Measurements from ENCODE around the gene C4B.
"Not testable (repeated sequence)": the region's sequence is repeated elsewhere in the genome, so short reads cannot be mapped to it uniquely, and the experiment has no call there.

C4B gene

DNA sequence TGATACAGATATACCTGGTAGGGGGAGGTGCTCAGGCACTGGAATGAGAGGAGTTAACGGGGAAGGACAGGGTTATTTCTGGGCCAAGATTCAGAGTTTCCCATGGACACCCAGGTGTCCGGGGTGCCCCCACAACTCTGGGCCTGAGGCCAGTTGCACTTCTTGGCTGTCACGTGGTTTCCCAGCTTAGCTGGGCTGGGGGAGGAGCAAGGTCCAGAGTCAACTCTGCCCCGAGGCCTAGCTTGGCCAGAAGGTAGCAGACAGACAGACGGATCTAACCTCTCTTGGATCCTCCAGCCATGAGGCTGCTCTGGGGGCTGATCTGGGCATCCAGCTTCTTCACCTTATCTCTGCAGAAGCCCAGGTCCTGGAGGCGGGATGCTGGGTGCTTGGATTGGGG lies at the start of gene C4B:
Gene C4B, plus strand, starts transcription at position 249 of the 400 bp plus-strand sequence. Its CDS starts 51 bp downstream, at position 300.
- CTCF ChIA-PET; H3K36me3 ChIP-seq (ENCODE audit: control insufficient read depth in 2 of 2, insufficient read depth in 1 of 2, low read length in 2 of 2); H3K4me3 ChIP-seq (ENCODE audit: low read depth, low read length); POLR2A ChIA-PET; H3K27ac ChIP-seq (ENCODE audit: extremely low read depth, low read depth, low read length); H3K4me1 ChIP-seq (ENCODE audit: control insufficient read depth, insufficient read depth, low read length); H3K9me3 ChIP-seq (ENCODE audit: control insufficient read depth, insufficient read depth, low read depth, low read length): not testable (repeated sequence)

GRCh38 chr6:31965700-31966099 lies 48.9 kb upstream of the C4B start:
- Histone ChIP-seq H3K4me1 (ENCODE audit: control insufficient read depth, insufficient read depth, low read length) (no peaks in the 10 kb centered on the region; the same call in 1 of the 2 replicates), H3K4me3 (ENCODE audit: low read depth, low read length) (no peak overlapping the region), H3K36me3 (ENCODE audit: control insufficient read depth in 2 of 2, insufficient read depth in 1 of 2, low read length in 2 of 2) (peaks cover 13 to 99% of the 10 kb centered on the region in 2 experiments; a peak in 2 of 3 replicates), H3K27ac (ENCODE audit: extremely low read depth, low read depth, low read length) (no peak overlapping the region), H3K9me3 (ENCODE audit: control insufficient read depth, insufficient read depth, low read depth, low read length) (no peaks in the 10 kb centered on the region)
- CTCF ChIA-PET, result interaction anchor here (3.4 kb wide), 1 partner anchor 14 kb away, joined by 20 read pairs; no protein-coding TSS in a partner anchor
- TF ChIP-seq REST (tag by site-specific recombination; IDR thresholded peaks at IDR 0.05), result no peak
- TF ChIP-seq GLI2 (tag by site-specific recombination; IDR thresholded peaks at IDR 0.05; ENCODE audit: borderline replicate concordance, low read depth), result no peak
- no peak for TF ChIP-seq BCL11B (tag by site-specific recombination; IDR thresholded peaks at IDR 0.05; ENCODE audit: low read depth)
- no peak for TF ChIP-seq ZNF426 (tag by site-specific recombination; IDR thresholded peaks at IDR 0.05)
- TF ChIP-seq ZNF549 (tag by site-specific recombination; IDR thresholded peaks at IDR 0.05), result no peak
- TF ChIP-seq ZNF776 (tag by site-specific recombination; IDR thresholded peaks at IDR 0.05; ENCODE audit: borderline replicate concordance), result no peak
- TF ChIP-seq ZNF677 (tag by site-specific recombination; IDR thresholded peaks at IDR 0.05), result no peak
- no peak for TF ChIP-seq ZNF202 (tag by site-specific recombination; IDR thresholded peaks at IDR 0.05; ENCODE audit: borderline replicate concordance)
- POLR2A ChIA-PET, result interaction anchor here (0.6 kb wide), 1 partner anchor 146 kb away, joined by 4 read pairs; no protein-coding TSS in a partner anchor

GRCh38 chr6:31966506-31966905 lies 48.1 kb upstream of the C4B start:
- CTCF ChIA-PET, result interaction anchor here (0.7 to 3.4 kb wide), 5 partner anchors 14 to 276 kb away, joined by 3 to 20 read pairs (median 4); no protein-coding TSS in a partner anchor
- no peaks in the 10 kb centered on the region for H3K9me3 ChIP-seq (ENCODE audit: control insufficient read depth, insufficient read depth, low read depth, low read length)
- H3K4me3 ChIP-seq (ENCODE audit: low read depth, low read length), result no peak overlapping the region
- H3K4me1 ChIP-seq (ENCODE audit: control insufficient read depth, insufficient read depth, low read length), result no peaks in the 10 kb centered on the region; the same call in 1 of the 2 replicates
- POLR2A ChIA-PET, result interaction anchor here (0.6 to 1.0 kb wide), 2 partner anchors 139 to 147 kb away, joined by 3 to 4 read pairs; partner anchors contain the start of gene HSPA1B
- peaks cover 13 to 95% of the 10 kb centered on the region in 2 experiments; a peak in 2 of 3 replicates for H3K36me3 ChIP-seq (ENCODE audit: control insufficient read depth in 2 of 2, insufficient read depth in 1 of 2, low read length in 2 of 2)
- H3K27ac ChIP-seq (ENCODE audit: extremely low read depth, low read depth, low read length), result no peak overlapping the region
- TF ChIP-seq, protein P1, sequence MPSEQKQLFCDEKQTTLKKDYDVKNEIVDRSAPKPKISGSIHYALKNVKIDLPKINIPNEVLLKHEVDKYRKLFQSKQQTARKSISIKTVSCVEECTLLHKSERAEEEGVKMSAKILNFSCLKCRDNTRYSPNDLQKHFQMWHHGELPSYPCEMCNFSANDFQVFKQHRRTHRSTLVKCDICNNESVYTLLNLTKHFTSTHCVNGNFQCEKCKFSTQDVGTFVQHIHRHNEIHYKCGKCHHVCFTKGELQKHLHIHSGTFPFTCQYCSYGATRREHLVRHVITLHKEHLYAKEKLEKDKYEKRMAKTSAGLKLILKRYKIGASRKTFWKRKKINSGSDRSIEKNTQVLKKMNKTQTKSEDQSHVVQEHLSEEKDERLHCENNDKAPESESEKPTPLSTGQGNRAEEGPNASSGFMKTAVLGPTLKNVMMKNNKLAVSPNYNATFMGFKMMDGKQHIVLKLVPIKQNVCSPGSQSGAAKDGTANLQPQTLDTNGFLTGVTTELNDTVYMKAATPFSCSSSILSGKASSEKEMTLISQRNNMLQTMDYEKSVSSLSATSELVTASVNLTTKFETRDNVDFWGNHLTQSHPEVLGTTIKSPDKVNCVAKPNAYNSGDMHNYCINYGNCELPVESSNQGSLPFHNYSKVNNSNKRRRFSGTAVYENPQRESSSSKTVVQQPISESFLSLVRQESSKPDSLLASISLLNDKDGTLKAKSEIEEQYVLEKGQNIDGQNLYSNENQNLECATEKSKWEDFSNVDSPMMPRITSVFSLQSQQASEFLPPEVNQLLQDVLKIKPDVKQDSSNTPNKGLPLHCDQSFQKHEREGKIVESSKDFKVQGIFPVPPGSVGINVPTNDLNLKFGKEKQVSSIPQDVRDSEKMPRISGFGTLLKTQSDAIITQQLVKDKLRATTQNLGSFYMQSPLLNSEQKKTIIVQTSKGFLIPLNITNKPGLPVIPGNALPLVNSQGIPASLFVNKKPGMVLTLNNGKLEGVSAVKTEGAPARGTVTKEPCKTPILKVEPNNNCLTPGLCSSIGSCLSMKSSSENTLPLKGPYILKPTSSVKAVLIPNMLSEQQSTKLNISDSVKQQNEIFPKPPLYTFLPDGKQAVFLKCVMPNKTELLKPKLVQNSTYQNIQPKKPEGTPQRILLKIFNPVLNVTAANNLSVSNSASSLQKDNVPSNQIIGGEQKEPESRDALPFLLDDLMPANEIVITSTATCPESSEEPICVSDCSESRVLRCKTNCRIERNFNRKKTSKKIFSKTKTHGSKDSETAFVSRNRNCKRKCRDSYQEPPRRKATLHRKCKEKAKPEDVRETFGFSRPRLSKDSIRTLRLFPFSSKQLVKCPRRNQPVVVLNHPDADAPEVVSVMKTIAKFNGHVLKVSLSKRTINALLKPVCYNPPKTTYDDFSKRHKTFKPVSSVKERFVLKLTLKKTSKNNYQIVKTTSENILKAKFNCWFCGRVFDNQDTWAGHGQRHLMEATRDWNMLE (tag by site-specific recombination; conservative IDR thresholded peaks at IDR 0.05; ENCODE audit: low read depth), result no peak
- TF ChIP-seq ZNF585B (tag by site-specific recombination; IDR thresholded peaks at IDR 0.05) (no peak), ZNF148 (tag by site-specific recombination; IDR thresholded peaks at IDR 0.05; ENCODE audit: borderline replicate concordance) (no peak), ZNF112 (tag by site-specific recombination; IDR thresholded peaks at IDR 0.05) (no peak), KLF10 (tag by site-specific recombination; IDR thresholded peaks at IDR 0.05) (no peak), ZNF274 (IDR thresholded peaks at IDR 0.05; ENCODE audit: low read length) (no peak), ZNF274 (tag by site-specific recombination; IDR thresholded peaks at IDR 0.05; ENCODE audit: borderline replicate concordance) (no peak), BCL11B (tag by site-specific recombination; IDR thresholded peaks at IDR 0.05; ENCODE audit: low read depth) (no peak), ZNF416 (tag by site-specific recombination; IDR thresholded peaks at IDR 0.05) (no peak), ZNF768 (tag by site-specific recombination; IDR thresholded peaks at IDR 0.05) (no peak)
- TF ChIP-seq, protein P2, sequence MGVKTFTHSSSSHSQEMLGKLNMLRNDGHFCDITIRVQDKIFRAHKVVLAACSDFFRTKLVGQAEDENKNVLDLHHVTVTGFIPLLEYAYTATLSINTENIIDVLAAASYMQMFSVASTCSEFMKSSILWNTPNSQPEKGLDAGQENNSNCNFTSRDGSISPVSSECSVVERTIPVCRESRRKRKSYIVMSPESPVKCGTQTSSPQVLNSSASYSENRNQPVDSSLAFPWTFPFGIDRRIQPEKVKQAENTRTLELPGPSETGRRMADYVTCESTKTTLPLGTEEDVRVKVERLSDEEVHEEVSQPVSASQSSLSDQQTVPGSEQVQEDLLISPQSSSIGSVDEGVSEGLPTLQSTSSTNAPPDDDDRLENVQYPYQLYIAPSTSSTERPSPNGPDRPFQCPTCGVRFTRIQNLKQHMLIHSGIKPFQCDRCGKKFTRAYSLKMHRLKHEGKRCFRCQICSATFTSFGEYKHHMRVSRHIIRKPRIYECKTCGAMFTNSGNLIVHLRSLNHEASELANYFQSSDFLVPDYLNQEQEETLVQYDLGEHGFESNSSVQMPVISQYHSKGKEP (tag by site-specific recombination; IDR thresholded peaks at IDR 0.05), result no peak
